Aorta (tissue), 5 donors: ENCODE data around the gene STK39. TPM values are rescaled to one million over a fixed set of nuclear protein-coding genes. Genes with fewer than 3 reads are reported as not detected.
A peak's percentile ranks its signal among the peaks of the same experiment; 100 is the strongest.

Experiments
- ATAC-seq: fragments of 200-7000 bp; cut with Tn5 transposase; one replicate; pipeline ENCODE4 v1.9.1; 2022; ENCODE audit warnings: moderate library complexity; ENCODE audit not compliant: low FRiP score
- DNase-seq, 2 donors: peaks; one replicate each; pipeline ENCODE4 v3.0.0-alpha.2; 2020
- H3K27ac ChIP-seq, 2 donors: one replicate each; pipeline ENCODE4 v1.5.1; 2013; ENCODE audit warnings: low read length in 2 of 2, mild to moderate bottlenecking in 2 of 2, moderate library complexity in 2 of 2, control low read depth in 1 of 2, inconsistent platforms in 1 of 2, low read depth in 1 of 2
- H3K27me3 ChIP-seq, 2 donors: one replicate each; pipeline ENCODE4 v1.6.1; 2013; ENCODE audit warnings: control low read depth in 1 of 2, low read length in 1 of 2, mild to moderate bottlenecking in 1 of 2, moderate library complexity in 1 of 2; ENCODE audit not compliant: insufficient read depth in 2 of 2, control insufficient read depth in 1 of 2
- H3K36me3 ChIP-seq, 2 donors: one replicate each; pipeline ENCODE4 v1.6.1; 2013; ENCODE audit warnings: control low read depth in 1 of 2, low read length in 1 of 2, mild to moderate bottlenecking in 1 of 2; ENCODE audit not compliant: insufficient read depth in 2 of 2, control insufficient read depth in 1 of 2
- H3K4me1 ChIP-seq, 2 donors: one replicate each; pipeline ENCODE4 v1.6.1; 2013; ENCODE audit warnings: low read length in 2 of 2, control low read depth in 1 of 2, mild to moderate bottlenecking in 1 of 2, moderate library complexity in 1 of 2; ENCODE audit not compliant: insufficient read depth in 2 of 2, control insufficient read depth in 1 of 2
- H3K4me3 ChIP-seq, 2 donors: one replicate each; pipeline ENCODE4 v1.5.1; 2013; ENCODE audit warnings: low read length in 2 of 2, control low read depth in 1 of 2, mild to moderate bottlenecking in 1 of 2
- H3K9me3 ChIP-seq: one replicate; pipeline ENCODE4 v1.6.1; 2013; ENCODE audit warnings: mild to moderate bottlenecking, low read length; ENCODE audit not compliant: control insufficient read depth
- WGBS, 2 donors: extraction: QIAGEN DNeasy Blood & Tissue Kit; methylation state at CpG; one replicate each; pipeline ENCODE4 v1.1.7; 2013; 5-methylcytosine and 5-hydroxymethylcytosine counted together
- intact Hi-C, 2 donors: fragments of 100-400 bp; cut with DNase I; formaldehyde crosslinking; loops; one replicate each; pipeline versions ENCODE4 v1.14.2 to v1.15.0; 2022
- polyA plus RNA-seq, 2 donors: library from polyadenylated mRNA; stranded (reverse); fragments of 200-250 nt; gene quantifications; one replicate each; pipeline ENCODE4 v1.2.3, GENCODE V29; 2013
- total RNA-seq, 2 donors: library from RNA; stranded (reverse); fragmentation: NEBNext Ultra II Directional; extraction: Animal tissue kit (Norgen Biotek cat#: 25700); gene quantifications; one replicate each; pipeline ENCODE4 v1.2.1, GENCODE V29; 2021
- donor health status: healthy with polysubstance abuse.
- donor health status: Bipolar disorder and iron deficiency.
- donor health status: DM: no; HTN: no; CAD: no.
- donor health status: DM: no; HTN: no; CAD: no.
- donor health status: DM: yes; HTN: yes; CAD: no.

Gene STK39
- total and polyA plus RNA-seq, 4 donors: 7.1 to 17.7 (median 14.4) TPM

- no peaks in the 10 kb centered on the region for H3K36me3 ChIP-seq
- H3K27ac ChIP-seq: no peak overlapping the region
- no peak overlapping the region for H3K4me3 ChIP-seq
- DNase-seq: no peak
- intact Hi-C loops: no loop called here
- WGBS, 2 donors: 94 to 100% methylated on average over 1 of the region's 1 CpG
- peak; percentile 22 for ATAC-seq
- no peaks in the 10 kb centered on the region for H3K9me3 ChIP-seq
- H3K27me3 ChIP-seq: no peaks in the 10 kb centered on the region
- H3K4me1 ChIP-seq: no peaks in the 10 kb centered on the region
Observed at GRCh38 chr2:167943368-167943767, 304.0 kb downstream of the STK39 start.

GRCh38 chr2:167942366-167943081 is 304.9 kb downstream of the STK39 start:
- intact Hi-C loops: no loop called here
- Histone ChIP-seq H3K27me3 (no peaks in the 10 kb centered on the region), H3K36me3 (no peaks in the 10 kb centered on the region), H3K27ac (no peak overlapping the region), H3K9me3 (no peaks in the 10 kb centered on the region), H3K4me1 (no peaks in the 10 kb centered on the region), H3K4me3 (no peak overlapping the region)
- 13 to 17% methylated on average over 3 of the region's 3 CpGs for WGBS, 2 donors
- DNase-seq (no peak), ATAC-seq (no peak)

- H3K4me1 ChIP-seq: no peaks in the 10 kb centered on the region
- H3K9me3 ChIP-seq: no peaks in the 10 kb centered on the region
- ATAC-seq (no peak), DNase-seq (no peak)
- 92 to 95% methylated on average over 9 of the region's 9 CpGs for WGBS, 2 donors
- no peak overlapping the region for H3K4me3 ChIP-seq
- H3K27ac ChIP-seq: no peak overlapping the region
- H3K36me3 ChIP-seq: no peaks in the 10 kb centered on the region
- H3K27me3 ChIP-seq: no peaks in the 10 kb centered on the region
- intact Hi-C loops: no loop called here
Observed at GRCh38 chr2:167941604-167942003, 305.8 kb downstream of the STK39 start.

- DNase-seq (no peak), ATAC-seq (no peak)
- Histone ChIP-seq H3K4me3 (no peak overlapping the region), H3K4me1 (no peaks in the 10 kb centered on the region), H3K9me3 (no peaks in the 10 kb centered on the region), H3K27me3 (no peaks in the 10 kb centered on the region), H3K27ac (no peak overlapping the region), H3K36me3 (no peaks in the 10 kb centered on the region)
- intact Hi-C loops: no loop called here
- 90 to 92% methylated on average over 11 of the region's 11 CpGs for WGBS, 2 donors
Observed at GRCh38 chr2:167940734-167941507, 306.5 kb downstream of the STK39 start.

- intact Hi-C loops: no loop called here
- Histone ChIP-seq H3K4me3 (no peak overlapping the region), H3K9me3 (peaks cover 1% of the 10 kb centered on the region), H3K27me3 (no peaks in the 10 kb centered on the region), H3K36me3 (no peaks in the 10 kb centered on the region), H3K27ac (no peak overlapping the region), H3K4me1 (no peaks in the 10 kb centered on the region)
- WGBS, 2 donors: 87 to 89% methylated on average over 3 of the region's 3 CpGs
- DNase-seq (no peak), ATAC-seq (no peak)
Observed at GRCh38 chr2:167940346-167940725, 307.1 kb downstream of the STK39 start.

GRCh38 chr2:167939514-167940345 is 307.7 kb downstream of the STK39 start:
- Histone ChIP-seq H3K4me3 (no peak overlapping the region), H3K4me1 (no peaks in the 10 kb centered on the region), H3K9me3 (peaks cover 3% of the 10 kb centered on the region), H3K27me3 (no peaks in the 10 kb centered on the region), H3K27ac (no peak overlapping the region), H3K36me3 (no peaks in the 10 kb centered on the region)
- DNase-seq: no peak
- intact Hi-C loops: no loop called here
- no peak for ATAC-seq
- 86 to 91% methylated on average over 5 of the region's 5 CpGs for WGBS, 2 donors

- no peaks in the 10 kb centered on the region for H3K36me3 ChIP-seq
- no peak overlapping the region for H3K4me3 ChIP-seq
- no peaks in the 10 kb centered on the region for H3K4me1 ChIP-seq
- H3K27ac ChIP-seq: no peak overlapping the region
- intact Hi-C loops: no loop called here
- peaks cover 3% of the 10 kb centered on the region for H3K9me3 ChIP-seq
- ATAC-seq: no peak
- no peak for DNase-seq
- no peaks in the 10 kb centered on the region for H3K27me3 ChIP-seq
- 95 to 96% methylated on average over 1 of the region's 1 CpG for WGBS, 2 donors
Observed at GRCh38 chr2:167937403-167937802, 310.0 kb downstream of the STK39 start.

GRCh38 chr2:167935803-167936110 is 311.6 kb downstream of the STK39 start:
- H3K27me3 ChIP-seq: no peaks in the 10 kb centered on the region
- no peak for DNase-seq
- H3K4me3 ChIP-seq: no peak overlapping the region
- 85 to 88% methylated on average over 4 of the region's 4 CpGs for WGBS, 2 donors
- no peaks in the 10 kb centered on the region for H3K36me3 ChIP-seq
- ATAC-seq: no peak
- H3K9me3 ChIP-seq: peaks cover 3% of the 10 kb centered on the region
- no peaks in the 10 kb centered on the region for H3K4me1 ChIP-seq
- H3K27ac ChIP-seq: no peak overlapping the region
- intact Hi-C loops: no loop called here
